HG03135 (cell line): Measurements from ENCODE around the gene RABIF.
"Not testable (repeated sequence)": the region's sequence is repeated elsewhere in the genome, so short reads cannot be mapped to it uniquely, and the experiment has no call there.

Experiments used
- ATAC-seq: cut with Tn5 transposase; IDR thresholded peaks from one replicate; pipeline ENCODE4 v1.9.1; 2021; ENCODE audit warnings: mild to moderate bottlenecking, moderate library complexity; ENCODE audit not compliant: unreplicated experiment

Gene RABIF

GRCh38 chr1:202835548-202836072 is 53.3 kb downstream of the RABIF start:
- ATAC-seq, result no peak

GRCh38 chr1:202834771-202835547 is 54.0 kb downstream of the RABIF start:
- no peak for ATAC-seq

GRCh38 chr1:202831906-202832305 is 57.0 kb downstream of the RABIF start:
- ATAC-seq, result no peak

DNA sequence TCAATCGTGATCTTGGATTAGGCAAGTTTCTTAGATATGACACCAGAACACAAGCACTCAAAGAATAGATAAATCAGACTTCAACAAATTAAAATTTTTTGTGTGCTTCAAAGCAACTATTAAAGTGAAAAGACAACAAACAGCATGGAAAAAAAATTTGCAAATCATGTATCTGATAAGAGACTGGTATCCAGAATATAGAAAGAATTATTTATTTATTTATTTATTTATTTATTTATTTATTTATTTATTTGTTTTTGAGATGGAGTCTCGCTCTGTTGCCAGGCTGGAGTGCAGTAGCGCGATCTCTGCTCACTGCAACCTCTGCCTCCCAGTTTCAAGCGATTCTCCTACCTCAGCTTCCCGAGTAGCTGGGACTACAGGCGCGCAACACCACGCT is 59.7 kb downstream of the RABIF start:
- not testable (repeated sequence) for ATAC-seq
